ENCODE measurements around the gene CDC42EP4. TPM values are rescaled to one million over a fixed set of nuclear protein-coding genes. Genes with fewer than 3 reads are reported as not detected.

CDC42EP4 gene
- total and polyA plus RNA-seq, 12 donors: 18.6 to 87.6 (median 30.8) TPM

GRCh38 chr17:73269791-73270190 is 42.0 kb downstream of the CDC42EP4 start:
- no peak overlapping the region for H3K4me3 ChIP-seq
- H3K36me3 ChIP-seq: no peaks in the 10 kb centered on the region
- ATAC-seq (no peak), DNase-seq (no peak)
- H3K4me1 ChIP-seq: no peaks in the 10 kb centered on the region
- intact Hi-C loops (cut with DNase I): no loop called here
- H3K27me3 ChIP-seq: no peaks in the 10 kb centered on the region
- H3K27ac ChIP-seq: no peak overlapping the region
- H3K9me3 ChIP-seq: peaks cover 0 to 5% (median 0%) of the 10 kb centered on the region in 11 donors
- TF ChIP-seq, protein P1, sequence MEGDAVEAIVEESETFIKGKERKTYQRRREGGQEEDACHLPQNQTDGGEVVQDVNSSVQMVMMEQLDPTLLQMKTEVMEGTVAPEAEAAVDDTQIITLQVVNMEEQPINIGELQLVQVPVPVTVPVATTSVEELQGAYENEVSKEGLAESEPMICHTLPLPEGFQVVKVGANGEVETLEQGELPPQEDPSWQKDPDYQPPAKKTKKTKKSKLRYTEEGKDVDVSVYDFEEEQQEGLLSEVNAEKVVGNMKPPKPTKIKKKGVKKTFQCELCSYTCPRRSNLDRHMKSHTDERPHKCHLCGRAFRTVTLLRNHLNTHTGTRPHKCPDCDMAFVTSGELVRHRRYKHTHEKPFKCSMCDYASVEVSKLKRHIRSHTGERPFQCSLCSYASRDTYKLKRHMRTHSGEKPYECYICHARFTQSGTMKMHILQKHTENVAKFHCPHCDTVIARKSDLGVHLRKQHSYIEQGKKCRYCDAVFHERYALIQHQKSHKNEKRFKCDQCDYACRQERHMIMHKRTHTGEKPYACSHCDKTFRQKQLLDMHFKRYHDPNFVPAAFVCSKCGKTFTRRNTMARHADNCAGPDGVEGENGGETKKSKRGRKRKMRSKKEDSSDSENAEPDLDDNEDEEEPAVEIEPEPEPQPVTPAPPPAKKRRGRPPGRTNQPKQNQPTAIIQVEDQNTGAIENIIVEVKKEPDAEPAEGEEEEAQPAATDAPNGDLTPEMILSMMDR (IDR thresholded peaks at IDR 0.05): no peak
- 0 to 100% methylated on average over 1 of the region's 1 CpG for WGBS, 2 donors

DNA sequence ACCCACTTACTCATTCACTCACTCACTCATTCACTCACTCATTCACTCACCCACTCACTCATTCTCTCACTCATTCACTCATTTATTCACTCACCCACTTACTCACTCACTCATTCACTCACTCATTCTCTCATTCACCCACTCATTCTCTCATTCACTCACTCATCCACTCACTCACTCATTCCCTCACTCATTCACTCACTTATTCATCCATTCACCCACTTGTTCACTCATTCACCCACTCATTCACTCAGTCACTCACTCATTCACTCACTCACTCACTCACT is 42.5 kb downstream of the CDC42EP4 start:
- Histone ChIP-seq H3K36me3 (no peaks in the 10 kb centered on the region), H3K27ac (no peak overlapping the region), H3K27me3 (no peaks in the 10 kb centered on the region), H3K4me1 (no peaks in the 10 kb centered on the region), H3K4me3 (no peak overlapping the region), H3K9me3 (peaks cover 0 to 5% (median 0%) of the 10 kb centered on the region in 11 donors)
- DNase-seq (no peak), ATAC-seq (no peak)
- intact Hi-C loops (cut with DNase I): no loop called here
- TF ChIP-seq, protein P1 (IDR thresholded peaks at IDR 0.05): no peak

- no peak overlapping the region for H3K4me3 ChIP-seq
- no peak overlapping the region for H3K27ac ChIP-seq
- no peaks in the 10 kb centered on the region for H3K27me3 ChIP-seq
- TF ChIP-seq, protein P1 (IDR thresholded peaks at IDR 0.05): no peak
- H3K36me3 ChIP-seq: no peaks in the 10 kb centered on the region
- intact Hi-C loops (cut with DNase I): no loop called here
- DNase-seq (no peak), ATAC-seq (no peak)
- no peaks in the 10 kb centered on the region for H3K4me1 ChIP-seq
- peaks cover 0 to 5% (median 0%) of the 10 kb centered on the region in 11 donors for H3K9me3 ChIP-seq
- 91 to 92% methylated on average over 9 of the region's 9 CpGs for WGBS, 2 donors
These were observed 43.0 kb downstream of the CDC42EP4 start for GRCh38 chr17:73268582-73269328.

GRCh38 chr17:73267648-73268537 is 43.9 kb downstream of the CDC42EP4 start:
- TF ChIP-seq, protein P1 (IDR thresholded peaks at IDR 0.05): no peak
- no peak overlapping the region for H3K4me3 ChIP-seq
- no peak overlapping the region for H3K27ac ChIP-seq
- DNase-seq (no peak), ATAC-seq (no peak)
- H3K36me3 ChIP-seq: no peaks in the 10 kb centered on the region
- H3K27me3 ChIP-seq: no peaks in the 10 kb centered on the region
- intact Hi-C loops (cut with DNase I): no loop called here
- H3K9me3 ChIP-seq: peaks cover 0 to 5% (median 0%) of the 10 kb centered on the region in 11 donors
- H3K4me1 ChIP-seq: peaks cover 0 to 6% (median 0%) of the 10 kb centered on the region in 9 donors
- WGBS, 2 donors: 84% methylated on average over 11 of the region's 11 CpGs
